Adipose tissue (tissue), 3 donors: ENCODE measurements around the gene CACNA1C. TPM values are rescaled to one million over a fixed set of nuclear protein-coding genes. Genes with fewer than 3 reads are reported as not detected.

ENCODE experiments used
- H3K27ac ChIP-seq: one replicate; pipeline ENCODE4 v1.5.1; 2013; ENCODE audit warnings: low read depth, low read length
- WGBS, 3 donors: extraction: QIAGEN DNeasy Blood & Tissue Kit; methylation state at CpG; one replicate each; pipeline ENCODE4 v1.1.7; 2013; 5-methylcytosine and 5-hydroxymethylcytosine counted together
- polyA plus RNA-seq, 3 donors: library from polyadenylated mRNA; stranded (reverse); fragments of 200-250 nt; gene quantifications; one replicate each; pipeline ENCODE4 v1.2.3, GENCODE V29; 2013
- donor health status: healthy with polysubstance abuse.
- donor health status: Bipolar disorder and iron deficiency.
- donor health status: healthy.

Gene CACNA1C
- polyA plus RNA-seq, 3 donors = 0.72 to 8.1 (median 1.4) TPM

- no peak overlapping the region for H3K27ac ChIP-seq
Measured at GRCh38 chr12:2287589-2287988, 234.8 kb downstream of the CACNA1C start.

GRCh38 chr12:2288001-2288400, 235.2 kb downstream of the CACNA1C start:
- no peak overlapping the region for H3K27ac ChIP-seq
- WGBS, 3 donors = 54 to 62% (median 55%) methylated on average over 2 of the region's 2 CpGs

More at GRCh38 chr12:2287589-2287988, 234.8 kb downstream of the CACNA1C start:
- 66 to 75% (median 69%) methylated on average over 5 of the region's 5 CpGs for WGBS, 3 donors

GRCh38 chr12:2288471-2288870, 235.7 kb downstream of the CACNA1C start:
- 79 to 94% (median 83%) methylated on average over 4 of the region's 4 CpGs for WGBS, 3 donors
- H3K27ac ChIP-seq = no peak overlapping the region

- 73 to 92% (median 85%) methylated on average over 5 of the region's 5 CpGs for WGBS, 3 donors
- no peak overlapping the region for H3K27ac ChIP-seq
Measured at GRCh38 chr12:2288875-2289274, 236.1 kb downstream of the CACNA1C start.

- WGBS, 3 donors = 82 to 88% (median 84%) methylated on average over 10 of the region's 10 CpGs
- H3K27ac ChIP-seq = no peak overlapping the region
Measured at GRCh38 chr12:2289525-2289924, 236.7 kb downstream of the CACNA1C start.

- 60 to 93% (median 85%) methylated on average over 4 of the region's 4 CpGs for WGBS, 3 donors
- no peak overlapping the region for H3K27ac ChIP-seq
Measured at GRCh38 chr12:2290091-2290490, 237.3 kb downstream of the CACNA1C start.

GRCh38 chr12:2290516-2291065, 237.8 kb downstream of the CACNA1C start:
- WGBS, 3 donors = 72 to 82% (median 77%) methylated on average over 6 of the region's 6 CpGs
- no peak overlapping the region for H3K27ac ChIP-seq

GRCh38 chr12:2291182-2291832, 238.5 kb downstream of the CACNA1C start:
- WGBS, 3 donors = 61 to 80% (median 74%) methylated on average over 15 of the region's 15 CpGs

GRCh38 chr12:2291947-2292346, 239.2 kb downstream of the CACNA1C start:
- no peak overlapping the region for H3K27ac ChIP-seq
- WGBS, 3 donors = 62 to 91% (median 90%) methylated on average over 3 of the region's 3 CpGs

More at GRCh38 chr12:2291182-2291832, 238.5 kb downstream of the CACNA1C start:
- H3K27ac ChIP-seq = no peak overlapping the region

- 82 to 90% (median 88%) methylated on average over 6 of the region's 6 CpGs for WGBS, 3 donors
Measured at GRCh38 chr12:2292560-2292959, 239.8 kb downstream of the CACNA1C start.

GRCh38 chr12:2294651-2295475, 242.1 kb downstream of the CACNA1C start:
- no peak overlapping the region for H3K27ac ChIP-seq
- 40 to 69% (median 50%) methylated on average over 20 of the region's 20 CpGs for WGBS, 3 donors

More at GRCh38 chr12:2292560-2292959, 239.8 kb downstream of the CACNA1C start:
- no peak overlapping the region for H3K27ac ChIP-seq

GRCh38 chr12:2295941-2296461, 243.2 kb downstream of the CACNA1C start:
- WGBS, 3 donors = 48 to 58% (median 49%) methylated on average over 3 of the region's 3 CpGs
- no peak overlapping the region for H3K27ac ChIP-seq

GRCh38 chr12:2297004-2297403, 244.2 kb downstream of the CACNA1C start:
- H3K27ac ChIP-seq = no peak overlapping the region
- 50 to 76% (median 67%) methylated on average over 6 of the region's 6 CpGs for WGBS, 3 donors

- 66 to 70% (median 67%) methylated on average over 4 of the region's 4 CpGs for WGBS, 3 donors
- H3K27ac ChIP-seq = no peak overlapping the region
Measured at GRCh38 chr12:2297658-2298057, 244.9 kb downstream of the CACNA1C start.

GRCh38 chr12:2298556-2299200, 245.9 kb downstream of the CACNA1C start:
- H3K27ac ChIP-seq = no peak overlapping the region
- WGBS, 3 donors = 74 to 85% (median 83%) methylated on average over 12 of the region's 12 CpGs

- H3K27ac ChIP-seq = no peak overlapping the region
- 12 to 35% (median 25%) methylated on average over 6 of the region's 6 CpGs for WGBS, 3 donors
Measured at GRCh38 chr12:2299206-2299605, 246.4 kb downstream of the CACNA1C start.

- no peak overlapping the region for H3K27ac ChIP-seq
Measured at GRCh38 chr12:2300168-2300567, 247.4 kb downstream of the CACNA1C start.

GRCh38 chr12:2300886-2301285, 248.1 kb downstream of the CACNA1C start:
- 88 to 96% (median 91%) methylated on average over 11 of the region's 11 CpGs for WGBS, 3 donors
- H3K27ac ChIP-seq = no peak overlapping the region

More at GRCh38 chr12:2300168-2300567, 247.4 kb downstream of the CACNA1C start:
- 89 to 98% (median 97%) methylated on average over 6 of the region's 6 CpGs for WGBS, 3 donors
